ENCODE data around the gene MTOR.

MTOR gene

DNA sequence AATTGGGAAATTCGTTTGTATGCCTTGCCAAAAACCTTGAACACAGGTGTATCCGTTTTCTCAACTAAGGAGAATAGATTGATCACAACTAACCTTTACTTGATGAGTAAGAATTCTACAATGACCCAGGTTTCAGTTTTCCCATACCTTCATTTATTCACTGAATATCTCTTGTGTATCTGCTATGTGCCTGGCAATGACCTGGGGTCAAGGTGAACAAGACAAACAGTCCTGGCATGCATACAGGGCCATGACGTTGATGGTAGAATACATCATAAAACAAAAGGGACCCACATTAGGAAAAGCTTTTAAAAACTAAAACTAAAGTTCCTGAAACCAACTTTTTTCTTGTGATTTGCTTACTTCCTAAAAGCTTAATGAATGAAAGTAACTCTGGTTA lies 130.5 kb downstream of the MTOR start:
- Mint-ChIP-seq H3K9me3 (no peaks in the 10 kb centered on the region), H3K4me1 (peaks cover 22% of the 10 kb centered on the region), H3K36me3 (ENCODE audit: low read depth) (peaks cover 72% of the 10 kb centered on the region), H3K27ac (peak overlapping the region in 2 of 3 experiments; percentile 95 to 98), H3K4me3 (no peak overlapping the region), H3K27me3 (ENCODE audit: low read depth) (no peaks in the 10 kb centered on the region)
- TF ChIP-seq, protein P1, sequence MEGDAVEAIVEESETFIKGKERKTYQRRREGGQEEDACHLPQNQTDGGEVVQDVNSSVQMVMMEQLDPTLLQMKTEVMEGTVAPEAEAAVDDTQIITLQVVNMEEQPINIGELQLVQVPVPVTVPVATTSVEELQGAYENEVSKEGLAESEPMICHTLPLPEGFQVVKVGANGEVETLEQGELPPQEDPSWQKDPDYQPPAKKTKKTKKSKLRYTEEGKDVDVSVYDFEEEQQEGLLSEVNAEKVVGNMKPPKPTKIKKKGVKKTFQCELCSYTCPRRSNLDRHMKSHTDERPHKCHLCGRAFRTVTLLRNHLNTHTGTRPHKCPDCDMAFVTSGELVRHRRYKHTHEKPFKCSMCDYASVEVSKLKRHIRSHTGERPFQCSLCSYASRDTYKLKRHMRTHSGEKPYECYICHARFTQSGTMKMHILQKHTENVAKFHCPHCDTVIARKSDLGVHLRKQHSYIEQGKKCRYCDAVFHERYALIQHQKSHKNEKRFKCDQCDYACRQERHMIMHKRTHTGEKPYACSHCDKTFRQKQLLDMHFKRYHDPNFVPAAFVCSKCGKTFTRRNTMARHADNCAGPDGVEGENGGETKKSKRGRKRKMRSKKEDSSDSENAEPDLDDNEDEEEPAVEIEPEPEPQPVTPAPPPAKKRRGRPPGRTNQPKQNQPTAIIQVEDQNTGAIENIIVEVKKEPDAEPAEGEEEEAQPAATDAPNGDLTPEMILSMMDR (IDR thresholded peaks at IDR 0.05; ENCODE audit: unreplicated experiment in 3 of 3) = no peak

DNA sequence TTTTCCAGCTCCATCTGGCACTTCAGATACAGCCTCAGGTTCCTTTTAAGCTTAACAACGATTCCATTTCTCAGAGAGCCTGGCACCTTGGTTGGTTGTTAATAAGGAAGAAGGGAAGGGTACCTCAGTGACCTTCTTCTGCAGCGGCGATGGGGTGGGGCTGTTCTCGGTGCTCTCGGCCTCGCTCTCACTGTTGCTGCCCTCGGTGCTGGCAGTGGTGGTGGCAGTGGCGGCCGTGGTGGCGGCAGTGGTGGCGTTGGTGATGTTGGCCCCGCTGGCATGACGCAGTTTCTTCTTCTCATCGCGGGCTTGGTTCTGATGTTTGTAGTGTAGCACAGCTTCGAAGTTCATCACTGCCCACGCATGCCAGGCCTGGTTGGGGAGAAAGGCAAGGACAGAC lies 131.9 kb downstream of the MTOR start:
- peaks cover 79% of the 10 kb centered on the region for H3K36me3 Mint-ChIP-seq (ENCODE audit: low read depth)
- TF ChIP-seq, protein P1 (IDR thresholded peaks at IDR 0.05; ENCODE audit: unreplicated experiment in 3 of 3) = no peak
- no peaks in the 10 kb centered on the region for H3K9me3 Mint-ChIP-seq
- no peaks in the 10 kb centered on the region for H3K27me3 Mint-ChIP-seq (ENCODE audit: low read depth)
- H3K4me1 Mint-ChIP-seq = peaks cover 21% of the 10 kb centered on the region
- H3K27ac Mint-ChIP-seq = peak overlapping the region in 1 of 3 experiments; percentile 95
- no peak overlapping the region for H3K4me3 Mint-ChIP-seq

DNA sequence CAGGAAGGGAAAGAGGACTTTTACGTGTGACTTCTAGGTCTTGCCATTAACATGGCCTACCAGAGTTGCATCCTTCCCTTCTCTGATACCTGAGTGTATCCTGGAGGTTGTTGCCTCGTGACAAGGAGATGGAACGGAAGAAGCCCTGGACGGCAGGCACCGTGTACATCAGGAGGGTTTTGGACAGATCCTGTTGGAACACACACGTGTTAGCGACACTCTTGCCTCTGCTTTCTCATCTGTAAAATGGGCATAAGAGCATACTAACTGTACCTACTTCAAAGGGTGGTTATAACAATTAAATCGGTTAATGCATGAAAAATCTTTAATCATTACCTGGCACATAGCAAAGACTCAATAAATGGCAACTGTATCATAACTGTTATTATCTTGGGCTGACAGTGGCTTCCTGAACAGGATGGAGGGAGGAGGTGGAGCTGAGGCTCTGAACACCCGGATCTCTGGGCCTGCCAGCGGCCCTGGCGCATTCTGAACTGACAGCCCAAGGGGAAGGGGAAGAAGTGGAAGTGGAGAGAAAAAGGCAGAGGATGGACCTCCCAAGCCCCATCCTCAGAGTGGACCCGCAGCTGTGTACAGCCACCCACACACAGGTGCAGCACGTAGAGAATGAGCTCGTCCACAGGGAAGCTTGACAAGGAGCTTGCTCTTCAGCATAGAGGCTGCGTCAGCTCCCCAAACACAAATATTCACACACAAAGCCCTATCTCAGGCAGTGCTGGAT lies 132.5 kb downstream of the MTOR start:
- Mint-ChIP-seq H3K4me3 (no peak overlapping the region), H3K9me3 (no peaks in the 10 kb centered on the region), H3K4me1 (peaks cover 16% of the 10 kb centered on the region), H3K27me3 (ENCODE audit: low read depth) (no peaks in the 10 kb centered on the region), H3K27ac (no peak overlapping the region), H3K36me3 (ENCODE audit: low read depth) (peaks cover 79% of the 10 kb centered on the region)
- TF ChIP-seq, protein P1 (IDR thresholded peaks at IDR 0.05; ENCODE audit: unreplicated experiment in 3 of 3) = no peak

DNA sequence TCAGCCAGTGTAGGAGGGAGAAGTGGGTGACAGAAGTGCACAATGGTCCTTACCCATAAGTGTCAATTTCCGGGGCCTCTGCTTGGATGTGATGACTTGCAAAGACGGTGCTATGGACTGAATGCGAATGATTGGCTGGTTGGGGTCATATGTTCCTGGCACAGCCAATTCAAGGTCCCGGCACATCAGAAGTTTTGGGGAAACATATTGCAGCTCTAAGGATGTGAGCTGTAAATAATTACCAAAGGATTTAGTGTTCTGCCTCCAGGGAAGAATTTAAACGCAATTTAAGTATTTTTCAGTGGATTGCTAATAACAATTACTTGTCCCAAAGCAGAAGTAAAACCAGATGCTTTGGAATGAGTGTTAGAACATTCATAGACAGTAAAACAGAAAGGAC lies 135.8 kb downstream of the MTOR start:
- TF ChIP-seq, protein P1 (IDR thresholded peaks at IDR 0.05; ENCODE audit: unreplicated experiment in 3 of 3) = no peak
- no peaks in the 10 kb centered on the region for H3K9me3 Mint-ChIP-seq
- H3K4me1 Mint-ChIP-seq = no peaks in the 10 kb centered on the region

DNA sequence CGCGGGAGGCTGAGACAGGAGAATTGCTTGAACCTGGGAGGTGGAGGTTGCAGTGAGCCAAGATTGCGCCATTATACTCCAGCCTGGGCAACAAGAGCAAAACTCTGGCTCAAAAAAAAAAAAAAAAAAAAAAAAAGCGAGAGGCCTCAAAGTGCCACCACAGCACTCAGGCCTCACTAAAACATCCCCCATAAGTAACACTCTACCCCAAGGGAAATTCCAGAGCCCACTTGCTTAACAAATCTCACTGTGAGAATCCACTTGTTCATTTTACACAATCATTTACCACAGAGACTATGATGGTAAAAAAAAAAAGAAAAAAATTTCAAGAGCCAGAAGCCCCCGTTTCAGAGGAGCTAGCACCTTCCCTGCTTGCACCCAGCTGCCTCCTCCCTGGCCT lies 136.4 kb downstream of the MTOR start:
- Mint-ChIP-seq H3K27ac (no peak overlapping the region), H3K9me3 (no peaks in the 10 kb centered on the region), H3K4me3 (no peak overlapping the region), H3K27me3 (ENCODE audit: low read depth) (no peaks in the 10 kb centered on the region), H3K36me3 (ENCODE audit: low read depth) (peaks cover 70% of the 10 kb centered on the region), H3K4me1 (no peaks in the 10 kb centered on the region)
- TF ChIP-seq, protein P1 (IDR thresholded peaks at IDR 0.05; ENCODE audit: unreplicated experiment in 3 of 3) = no peak

More for the DNA sequence above, 135.8 kb downstream of the MTOR start:
- peaks cover 69% of the 10 kb centered on the region for H3K36me3 Mint-ChIP-seq (ENCODE audit: low read depth)
- no peaks in the 10 kb centered on the region for H3K27me3 Mint-ChIP-seq (ENCODE audit: low read depth)
- H3K27ac Mint-ChIP-seq = no peak overlapping the region
- H3K4me3 Mint-ChIP-seq = no peak overlapping the region

DNA sequence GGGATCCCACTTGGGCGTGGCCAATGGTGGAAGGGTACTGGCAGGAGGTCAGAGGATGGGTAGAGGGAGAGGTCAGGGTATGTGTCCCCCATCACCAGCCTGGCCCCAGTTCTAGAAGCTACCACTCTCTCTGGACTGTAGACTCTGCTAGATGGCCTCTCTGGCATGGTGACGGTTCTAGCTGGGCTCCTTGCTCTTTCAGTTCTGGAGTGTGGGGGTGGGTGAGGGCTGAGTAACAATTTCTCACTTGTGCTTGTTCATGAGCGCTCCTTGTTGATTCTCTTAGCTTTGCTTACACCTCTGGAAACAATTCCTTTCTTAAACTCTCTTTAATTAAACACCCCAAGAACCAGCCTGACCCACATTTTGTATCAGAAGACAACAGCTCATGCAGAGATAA lies 137.4 kb downstream of the MTOR start:
- Mint-ChIP-seq H3K27me3 (ENCODE audit: low read depth) (no peaks in the 10 kb centered on the region), H3K9me3 (no peaks in the 10 kb centered on the region), H3K4me3 (no peak overlapping the region), H3K36me3 (ENCODE audit: low read depth) (peaks cover 64% of the 10 kb centered on the region), H3K4me1 (no peaks in the 10 kb centered on the region), H3K27ac (no peak overlapping the region)
- TF ChIP-seq, protein P1 (IDR thresholded peaks at IDR 0.05; ENCODE audit: unreplicated experiment in 3 of 3) = no peak

All from nephron (organoid).